Measurements from ENCODE around the gene SLC25A10.

The SLC25A10 gene

DNA sequence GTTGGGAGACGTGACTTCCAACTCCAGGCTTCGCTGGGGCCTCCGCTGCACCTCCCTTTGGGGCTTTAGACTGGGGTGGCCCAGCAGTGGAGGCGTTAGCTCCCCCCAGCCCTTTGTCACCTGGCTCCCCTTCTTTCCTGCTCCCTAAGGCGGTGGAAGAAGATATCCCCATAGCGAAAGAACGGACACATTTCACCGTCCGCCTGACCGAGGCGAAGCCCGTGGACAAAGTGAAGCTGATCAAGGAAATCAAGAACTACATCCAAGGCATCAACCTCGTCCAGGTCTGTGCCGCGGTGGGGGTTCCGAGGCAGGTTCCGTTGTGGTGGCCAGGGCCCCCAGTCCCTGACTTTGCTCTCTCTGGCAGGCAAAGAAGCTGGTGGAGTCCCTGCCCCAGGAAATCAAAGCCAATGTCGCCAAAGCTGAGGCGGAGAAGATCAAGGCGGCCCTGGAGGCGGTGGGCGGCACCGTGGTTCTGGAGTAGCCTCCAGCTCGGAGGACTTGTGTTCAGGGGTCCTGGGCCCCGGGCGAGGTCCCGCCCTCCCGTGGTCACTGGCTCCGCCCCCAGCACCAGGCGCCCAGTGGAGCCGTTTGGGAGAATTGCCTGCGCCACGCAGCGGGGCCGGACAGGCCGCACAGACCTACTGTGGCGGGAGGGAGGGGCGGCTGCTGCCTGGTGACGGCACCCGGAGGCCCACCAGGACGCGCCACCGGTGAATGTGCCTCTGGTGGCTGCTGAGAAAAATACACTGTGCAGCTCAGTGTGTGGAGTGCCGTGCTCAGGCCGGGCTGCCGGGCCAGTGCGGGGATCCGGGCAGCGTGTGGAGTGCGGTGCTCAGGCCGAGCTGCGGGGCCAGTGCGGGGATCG lies 5.1 kb upstream of the SLC25A10 start:
- DNase-seq (ENCODE audit: low spot score): no peak
- Histone ChIP-seq H3K27ac (no peak overlapping the region), H3K4me3 (no peak overlapping the region)
- TF ChIP-seq, protein P1, sequence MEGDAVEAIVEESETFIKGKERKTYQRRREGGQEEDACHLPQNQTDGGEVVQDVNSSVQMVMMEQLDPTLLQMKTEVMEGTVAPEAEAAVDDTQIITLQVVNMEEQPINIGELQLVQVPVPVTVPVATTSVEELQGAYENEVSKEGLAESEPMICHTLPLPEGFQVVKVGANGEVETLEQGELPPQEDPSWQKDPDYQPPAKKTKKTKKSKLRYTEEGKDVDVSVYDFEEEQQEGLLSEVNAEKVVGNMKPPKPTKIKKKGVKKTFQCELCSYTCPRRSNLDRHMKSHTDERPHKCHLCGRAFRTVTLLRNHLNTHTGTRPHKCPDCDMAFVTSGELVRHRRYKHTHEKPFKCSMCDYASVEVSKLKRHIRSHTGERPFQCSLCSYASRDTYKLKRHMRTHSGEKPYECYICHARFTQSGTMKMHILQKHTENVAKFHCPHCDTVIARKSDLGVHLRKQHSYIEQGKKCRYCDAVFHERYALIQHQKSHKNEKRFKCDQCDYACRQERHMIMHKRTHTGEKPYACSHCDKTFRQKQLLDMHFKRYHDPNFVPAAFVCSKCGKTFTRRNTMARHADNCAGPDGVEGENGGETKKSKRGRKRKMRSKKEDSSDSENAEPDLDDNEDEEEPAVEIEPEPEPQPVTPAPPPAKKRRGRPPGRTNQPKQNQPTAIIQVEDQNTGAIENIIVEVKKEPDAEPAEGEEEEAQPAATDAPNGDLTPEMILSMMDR (IDR thresholded peaks at IDR 0.05): no peak

- TF ChIP-seq, protein P1 (IDR thresholded peaks at IDR 0.05): no peak
Measured at GRCh38 chr17:81707725-81708646, 4.1 kb upstream of the SLC25A10 start.

DNA sequence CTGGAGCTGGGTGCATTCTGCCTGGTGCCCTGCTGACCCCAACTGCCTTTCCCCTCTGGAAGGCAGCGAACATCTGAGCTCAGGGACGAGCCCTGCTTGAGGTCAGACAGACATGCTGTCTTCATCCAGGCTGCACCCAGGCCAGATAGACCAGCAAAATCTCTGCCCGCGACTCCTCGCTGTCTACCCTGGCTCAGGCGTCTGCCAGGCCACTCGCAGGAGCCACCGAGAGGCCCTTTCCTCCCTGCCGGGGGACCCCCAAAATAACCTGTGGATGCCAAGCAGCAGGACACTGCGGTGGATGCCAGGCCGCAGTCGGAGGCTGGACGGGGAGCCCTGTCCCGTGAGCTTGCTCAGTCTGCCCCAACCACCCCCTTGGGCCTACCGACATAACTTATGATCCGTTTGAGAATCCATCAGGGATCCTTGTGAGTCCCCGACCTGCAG lies 3.3 kb upstream of the SLC25A10 start:
- H3K27ac ChIP-seq: no peak overlapping the region
- TF ChIP-seq, protein P1 (IDR thresholded peaks at IDR 0.05): no peak
- H3K4me3 ChIP-seq: no peak overlapping the region
- no peak for DNase-seq (ENCODE audit: low spot score)

More at GRCh38 chr17:81707725-81708646, 4.1 kb upstream of the SLC25A10 start:
- Histone ChIP-seq H3K27ac (no peak overlapping the region), H3K4me3 (no peak overlapping the region)
- DNase-seq (ENCODE audit: low spot score): no peak

DNA sequence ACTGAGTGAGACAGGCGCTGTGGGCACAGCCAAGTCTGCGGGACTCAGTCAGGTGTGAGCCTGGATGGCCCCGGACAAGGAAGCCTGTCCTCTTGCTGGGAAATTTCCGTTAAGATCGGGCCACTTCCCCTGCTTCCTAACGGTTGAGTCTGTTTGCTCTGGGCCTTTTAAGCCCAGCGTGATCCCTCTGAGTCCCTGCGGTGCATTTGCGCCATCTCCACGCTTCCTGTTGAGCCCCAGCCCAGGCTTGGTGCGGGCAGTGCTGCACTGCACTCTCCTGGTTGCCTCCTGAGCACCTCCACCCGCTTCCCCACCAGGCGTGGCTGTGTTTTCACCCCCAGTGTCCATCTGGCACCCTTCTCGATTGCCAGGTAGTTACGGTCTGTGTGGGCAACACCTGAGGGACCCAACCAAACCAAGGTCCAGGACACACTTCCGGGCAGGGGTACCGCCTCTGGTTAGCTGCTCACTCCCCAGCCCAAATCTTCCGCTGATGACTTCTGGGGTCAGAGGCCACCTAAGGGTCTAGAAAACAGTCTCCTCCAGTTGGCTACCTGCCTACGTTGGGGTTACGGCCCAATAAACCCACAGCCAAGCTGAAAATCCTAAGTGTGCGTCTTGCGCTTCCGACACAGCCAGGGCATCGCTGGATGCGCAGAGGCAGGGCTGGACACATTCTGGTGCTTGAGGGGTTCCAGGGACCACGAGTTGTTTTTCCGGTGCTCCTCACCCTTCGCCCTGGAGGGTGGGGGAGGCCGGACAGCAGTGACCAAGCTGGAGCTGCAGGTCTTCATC lies 1.4 kb upstream of the SLC25A10 start:
- no peak overlapping the region for H3K27ac ChIP-seq
- H3K4me3 ChIP-seq: peak overlapping the region; percentile 81
- TF ChIP-seq, protein P1 (IDR thresholded peaks at IDR 0.05): no peak
- no peak for DNase-seq (ENCODE audit: low spot score)

DNA sequence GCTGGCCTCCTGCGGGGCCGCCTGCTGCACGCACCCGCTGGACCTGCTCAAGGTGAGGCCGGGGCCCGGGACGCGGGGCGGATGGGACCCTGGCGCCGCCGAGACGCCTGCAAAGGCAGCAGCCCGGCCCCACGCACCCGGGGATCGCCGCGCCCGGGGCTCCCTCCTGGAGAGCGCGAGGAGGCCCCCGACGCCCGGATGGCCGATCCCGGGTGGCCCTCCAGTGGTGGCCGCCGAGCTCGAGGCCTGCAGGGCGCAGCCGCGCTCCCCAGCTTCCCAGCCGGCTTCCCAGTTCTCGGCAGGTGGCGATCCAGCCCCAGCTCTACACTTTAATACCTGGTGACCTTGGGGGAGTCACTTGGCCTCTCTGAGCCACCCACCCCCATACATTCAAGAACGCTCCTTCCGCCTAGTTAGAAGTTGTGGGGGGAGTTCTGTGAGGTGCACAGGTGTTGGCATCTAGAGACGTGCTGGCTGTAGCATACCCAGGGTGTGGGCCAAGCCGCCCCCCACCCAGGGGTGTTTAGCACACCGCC lies 452 bp downstream of the SLC25A10 start:
- peak overlapping the region; percentile 81 for H3K4me3 ChIP-seq
- TF ChIP-seq, protein P1 (IDR thresholded peaks at IDR 0.05): no peak
- no peak for DNase-seq (ENCODE audit: low spot score)
- H3K27ac ChIP-seq: peak overlapping the region in 1 of 2 donors; percentile 65

- peak overlapping the region; percentile 81 for H3K4me3 ChIP-seq
- DNase-seq (ENCODE audit: low spot score): no peak
- TF ChIP-seq, protein P1 (IDR thresholded peaks at IDR 0.05): no peak
- H3K27ac ChIP-seq: peak overlapping the region in 1 of 2 donors; percentile 65
Measured at GRCh38 chr17:81713004-81713555, 996 bp downstream of the SLC25A10 start.
